ENCODE results near the gene MUS81.
A peak's percentile ranks its signal among the peaks of the same experiment; 100 is the strongest.

Gene MUS81, protein sequence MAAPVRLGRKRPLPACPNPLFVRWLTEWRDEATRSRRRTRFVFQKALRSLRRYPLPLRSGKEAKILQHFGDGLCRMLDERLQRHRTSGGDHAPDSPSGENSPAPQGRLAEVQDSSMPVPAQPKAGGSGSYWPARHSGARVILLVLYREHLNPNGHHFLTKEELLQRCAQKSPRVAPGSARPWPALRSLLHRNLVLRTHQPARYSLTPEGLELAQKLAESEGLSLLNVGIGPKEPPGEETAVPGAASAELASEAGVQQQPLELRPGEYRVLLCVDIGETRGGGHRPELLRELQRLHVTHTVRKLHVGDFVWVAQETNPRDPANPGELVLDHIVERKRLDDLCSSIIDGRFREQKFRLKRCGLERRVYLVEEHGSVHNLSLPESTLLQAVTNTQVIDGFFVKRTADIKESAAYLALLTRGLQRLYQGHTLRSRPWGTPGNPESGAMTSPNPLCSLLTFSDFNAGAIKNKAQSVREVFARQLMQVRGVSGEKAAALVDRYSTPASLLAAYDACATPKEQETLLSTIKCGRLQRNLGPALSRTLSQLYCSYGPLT

DNA sequence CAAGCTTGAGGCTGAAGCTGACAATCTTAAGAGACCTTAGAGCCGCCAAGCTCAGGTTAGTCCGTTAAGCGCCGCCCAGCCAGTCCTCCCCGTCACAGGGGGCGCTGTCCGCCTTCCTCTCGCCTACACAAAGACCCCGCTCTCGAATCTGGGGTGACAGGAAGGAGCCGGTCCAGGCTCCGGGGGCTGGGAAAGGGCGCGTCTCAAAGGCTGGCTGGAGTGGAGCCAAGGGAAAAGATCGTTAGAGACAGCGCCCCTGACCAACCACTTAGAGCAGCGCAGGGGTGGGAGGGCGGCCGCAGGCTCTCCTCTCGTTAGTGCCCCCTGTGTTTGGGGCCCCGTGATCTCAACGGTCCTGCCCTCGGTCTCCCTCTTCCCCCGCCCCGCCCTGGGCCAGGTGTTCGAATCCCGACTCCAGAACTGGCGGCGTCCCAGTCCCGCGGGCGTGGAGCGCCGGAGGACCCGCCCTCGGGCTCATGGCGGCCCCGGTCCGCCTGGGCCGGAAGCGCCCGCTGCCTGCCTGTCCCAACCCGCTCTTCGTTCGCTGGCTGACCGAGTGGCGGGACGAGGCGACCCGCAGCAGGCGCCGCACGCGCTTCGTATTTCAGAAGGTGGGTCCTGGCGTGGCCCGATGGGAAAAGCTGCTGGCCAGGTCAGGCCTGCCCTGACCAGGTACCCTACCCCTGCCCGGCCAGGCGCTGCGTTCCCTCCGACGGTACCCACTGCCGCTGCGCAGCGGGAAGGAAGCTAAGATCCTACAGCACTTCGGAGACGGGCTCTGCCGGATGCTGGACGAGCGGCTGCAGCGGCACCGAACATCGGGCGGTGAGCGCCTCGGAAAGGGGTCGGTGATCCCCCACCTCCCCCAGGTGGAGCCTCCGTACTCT, at the start of gene MUS81:
TSS of gene MUS81 (plus strand) at position 156 of the 887 bp plus-strand sequence. CDS start at position 477, 321 bp downstream.
- TF ChIP-seq, protein P1, sequence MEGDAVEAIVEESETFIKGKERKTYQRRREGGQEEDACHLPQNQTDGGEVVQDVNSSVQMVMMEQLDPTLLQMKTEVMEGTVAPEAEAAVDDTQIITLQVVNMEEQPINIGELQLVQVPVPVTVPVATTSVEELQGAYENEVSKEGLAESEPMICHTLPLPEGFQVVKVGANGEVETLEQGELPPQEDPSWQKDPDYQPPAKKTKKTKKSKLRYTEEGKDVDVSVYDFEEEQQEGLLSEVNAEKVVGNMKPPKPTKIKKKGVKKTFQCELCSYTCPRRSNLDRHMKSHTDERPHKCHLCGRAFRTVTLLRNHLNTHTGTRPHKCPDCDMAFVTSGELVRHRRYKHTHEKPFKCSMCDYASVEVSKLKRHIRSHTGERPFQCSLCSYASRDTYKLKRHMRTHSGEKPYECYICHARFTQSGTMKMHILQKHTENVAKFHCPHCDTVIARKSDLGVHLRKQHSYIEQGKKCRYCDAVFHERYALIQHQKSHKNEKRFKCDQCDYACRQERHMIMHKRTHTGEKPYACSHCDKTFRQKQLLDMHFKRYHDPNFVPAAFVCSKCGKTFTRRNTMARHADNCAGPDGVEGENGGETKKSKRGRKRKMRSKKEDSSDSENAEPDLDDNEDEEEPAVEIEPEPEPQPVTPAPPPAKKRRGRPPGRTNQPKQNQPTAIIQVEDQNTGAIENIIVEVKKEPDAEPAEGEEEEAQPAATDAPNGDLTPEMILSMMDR (IDR thresholded peaks at IDR 0.05; ENCODE audit: unreplicated experiment in 3 of 3): peak; percentile 89 to 95 (median 94)
- H3K4me1 Mint-ChIP-seq: peaks cover 27% of the 10 kb centered on the region
- no peaks in the 10 kb centered on the region for H3K9me3 Mint-ChIP-seq

DNA sequence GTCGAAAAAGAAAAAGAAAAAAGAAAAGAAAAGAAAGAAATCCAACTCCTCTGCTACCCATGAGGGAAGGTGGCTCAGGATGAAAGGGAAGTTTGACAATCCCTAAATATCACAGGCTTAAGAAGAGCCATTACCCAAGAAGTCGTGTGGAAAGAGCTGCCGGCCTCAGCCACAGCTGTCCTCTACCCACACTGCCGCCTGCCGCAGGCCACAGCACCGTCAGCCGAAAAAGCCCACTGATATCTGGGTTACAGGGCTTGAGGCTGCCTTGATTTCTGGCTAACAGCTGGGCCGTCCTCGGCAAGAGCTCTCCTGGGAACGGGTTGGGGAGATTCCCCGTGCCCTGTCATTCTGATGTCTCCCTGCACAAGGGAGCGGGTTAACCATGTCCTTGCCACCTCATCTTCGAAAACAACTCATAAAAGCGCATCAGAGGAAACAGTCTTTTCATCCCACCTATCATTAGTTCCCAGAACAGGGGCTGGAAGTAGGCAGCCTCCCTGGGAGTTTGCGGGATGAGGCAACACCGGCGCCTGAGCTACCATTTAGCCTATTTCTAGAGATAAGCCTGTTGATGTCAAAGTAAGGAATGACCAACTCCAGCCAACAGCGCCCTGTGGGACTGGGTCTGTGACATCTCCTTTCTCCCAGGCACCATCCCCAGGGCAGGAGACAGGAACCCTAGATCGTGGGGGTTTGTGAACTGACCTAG, 48.3 kb upstream of the MUS81 start:
- Mint-ChIP-seq H3K4me3 (no peak overlapping the region), H3K36me3 (ENCODE audit: low read depth) (peaks cover 4% of the 10 kb centered on the region), H3K4me1 (peaks cover 5% of the 10 kb centered on the region), H3K27ac (no peak overlapping the region), H3K9me3 (no peaks in the 10 kb centered on the region), H3K27me3 (ENCODE audit: low read depth) (peaks cover 8% of the 10 kb centered on the region)
- TF ChIP-seq, protein P1 (IDR thresholded peaks at IDR 0.05; ENCODE audit: unreplicated experiment in 3 of 3): no peak

More for the DNA sequence above, at the start of gene MUS81:
- Mint-ChIP-seq H3K36me3 (ENCODE audit: low read depth) (peaks cover 29% of the 10 kb centered on the region), H3K27ac (peak within 1 kb of the TSS; percentile 97 to 99 (median 99)), H3K27me3 (ENCODE audit: low read depth) (no peaks in the 10 kb centered on the region), H3K4me3 (peak within 1 kb of the TSS; percentile 90 to 93 (median 92))

DNA sequence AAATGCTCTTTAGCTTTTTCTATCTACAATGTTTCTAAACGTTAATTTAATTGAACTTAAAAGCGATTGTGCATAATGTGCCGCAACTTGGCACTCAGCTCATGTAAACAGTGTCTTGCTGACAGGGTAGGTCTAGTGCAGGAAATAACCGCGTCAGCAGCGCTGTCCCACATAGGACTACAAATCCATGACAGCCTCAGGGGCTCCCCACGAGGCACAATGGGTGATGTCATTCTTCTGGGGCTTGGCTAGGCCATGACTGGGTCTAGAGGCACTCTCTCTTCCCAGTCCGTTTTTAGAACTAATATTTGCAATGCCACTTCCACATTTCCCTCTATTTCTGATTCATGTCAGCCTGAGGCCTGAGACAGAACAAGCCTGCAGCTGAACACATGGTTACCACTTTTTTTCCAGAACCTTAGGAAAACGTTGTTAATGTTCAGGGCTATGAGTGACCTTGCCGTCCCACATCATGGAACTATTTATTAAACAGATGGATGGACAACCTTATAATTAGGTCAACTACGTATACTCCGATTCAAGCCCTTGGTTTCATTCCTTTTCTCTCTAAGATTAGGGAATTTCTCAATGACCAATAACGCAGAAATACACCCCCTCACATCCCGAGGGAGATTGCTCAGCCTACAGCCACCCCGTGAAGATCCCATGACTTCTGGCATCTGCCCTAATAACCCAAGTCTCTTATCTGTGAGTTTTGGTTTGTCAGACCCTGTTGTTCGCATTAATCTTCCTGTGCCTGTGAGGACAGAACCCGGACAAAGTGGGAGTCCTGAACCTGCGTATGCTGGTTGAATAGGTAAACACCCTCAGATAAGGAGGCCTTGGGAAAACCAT, 45.9 kb upstream of the MUS81 start:
- Mint-ChIP-seq H3K4me3 (peak overlapping the region in 1 of 3 experiments; percentile 4), H3K36me3 (ENCODE audit: low read depth) (peaks cover 4% of the 10 kb centered on the region), H3K4me1 (peaks cover 5% of the 10 kb centered on the region), H3K9me3 (no peaks in the 10 kb centered on the region), H3K27me3 (ENCODE audit: low read depth) (no peaks in the 10 kb centered on the region), H3K27ac (no peak overlapping the region)
- TF ChIP-seq, protein P1 (IDR thresholded peaks at IDR 0.05; ENCODE audit: unreplicated experiment in 3 of 3): no peak

DNA sequence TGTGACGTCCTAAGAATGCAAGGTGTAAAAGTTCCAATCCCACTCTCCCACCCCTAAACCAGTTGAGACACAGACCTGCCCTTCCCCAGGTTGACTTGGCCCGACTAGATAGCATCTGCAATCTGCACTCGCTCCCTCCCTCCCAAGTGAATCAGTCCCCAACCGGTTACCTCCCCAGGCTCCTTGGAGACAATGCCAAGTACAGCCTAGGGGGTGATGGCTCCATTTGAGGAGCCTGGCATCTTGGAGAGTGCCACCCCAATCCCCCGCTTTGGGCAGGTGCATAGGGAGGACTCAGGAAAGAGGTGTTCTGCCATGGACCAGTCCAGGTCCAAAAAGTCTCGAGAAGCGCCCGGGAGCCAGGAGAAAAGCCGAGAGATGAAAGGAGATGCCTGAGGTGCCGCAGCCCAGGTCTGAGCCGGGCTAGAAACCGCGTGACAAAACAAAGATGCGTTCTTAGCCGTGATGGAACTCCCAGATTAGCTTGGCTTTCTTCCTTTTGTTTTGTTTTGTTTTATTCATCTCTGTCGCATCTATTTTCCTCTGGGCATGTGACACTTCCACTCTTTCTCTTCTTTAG, 45.2 kb upstream of the MUS81 start:
- no peak overlapping the region for H3K27ac Mint-ChIP-seq
- H3K4me1 Mint-ChIP-seq: peaks cover 5% of the 10 kb centered on the region
- no peaks in the 10 kb centered on the region for H3K27me3 Mint-ChIP-seq (ENCODE audit: low read depth)
- TF ChIP-seq, protein P1 (IDR thresholded peaks at IDR 0.05; ENCODE audit: unreplicated experiment in 3 of 3): no peak
- no peak overlapping the region for H3K4me3 Mint-ChIP-seq
- H3K9me3 Mint-ChIP-seq: no peaks in the 10 kb centered on the region
- H3K36me3 Mint-ChIP-seq (ENCODE audit: low read depth): peaks cover 4% of the 10 kb centered on the region

All from nephron (organoid).